ENCODE results near the gene TMEM184A.

The TMEM184A gene

DNA sequence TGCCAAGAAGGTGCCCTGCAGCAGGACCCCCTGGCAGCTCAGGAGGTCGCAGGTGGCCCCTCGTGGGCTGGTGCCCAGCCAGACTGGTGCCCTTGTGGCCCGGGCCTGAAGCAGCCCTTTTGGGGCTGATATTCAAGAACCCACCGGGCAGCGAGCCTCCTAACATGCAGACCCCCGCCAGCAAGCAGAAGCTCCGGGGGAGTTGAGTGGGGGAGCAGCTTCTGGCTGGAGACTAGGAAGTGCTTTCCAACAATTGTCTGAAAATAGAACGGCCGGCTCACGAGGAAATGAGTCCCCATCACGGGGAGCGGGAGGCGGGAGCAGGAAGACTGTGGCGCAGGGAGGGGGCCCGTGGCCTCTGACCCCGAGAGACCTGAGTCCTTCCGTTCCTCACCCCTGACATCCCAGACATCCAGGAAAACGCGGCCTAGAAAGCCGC lies 42.3 kb downstream of the TMEM184A start:
- no peak for DNase-seq (ENCODE audit: insufficient read length, low spot score)
- TF ChIP-seq POLR2A (IDR thresholded peaks at IDR 0.05; ENCODE audit: low read depth, low read length), result no peak; the same call in 1 of the 2 replicates
- no peak for FAIRE-seq

DNA sequence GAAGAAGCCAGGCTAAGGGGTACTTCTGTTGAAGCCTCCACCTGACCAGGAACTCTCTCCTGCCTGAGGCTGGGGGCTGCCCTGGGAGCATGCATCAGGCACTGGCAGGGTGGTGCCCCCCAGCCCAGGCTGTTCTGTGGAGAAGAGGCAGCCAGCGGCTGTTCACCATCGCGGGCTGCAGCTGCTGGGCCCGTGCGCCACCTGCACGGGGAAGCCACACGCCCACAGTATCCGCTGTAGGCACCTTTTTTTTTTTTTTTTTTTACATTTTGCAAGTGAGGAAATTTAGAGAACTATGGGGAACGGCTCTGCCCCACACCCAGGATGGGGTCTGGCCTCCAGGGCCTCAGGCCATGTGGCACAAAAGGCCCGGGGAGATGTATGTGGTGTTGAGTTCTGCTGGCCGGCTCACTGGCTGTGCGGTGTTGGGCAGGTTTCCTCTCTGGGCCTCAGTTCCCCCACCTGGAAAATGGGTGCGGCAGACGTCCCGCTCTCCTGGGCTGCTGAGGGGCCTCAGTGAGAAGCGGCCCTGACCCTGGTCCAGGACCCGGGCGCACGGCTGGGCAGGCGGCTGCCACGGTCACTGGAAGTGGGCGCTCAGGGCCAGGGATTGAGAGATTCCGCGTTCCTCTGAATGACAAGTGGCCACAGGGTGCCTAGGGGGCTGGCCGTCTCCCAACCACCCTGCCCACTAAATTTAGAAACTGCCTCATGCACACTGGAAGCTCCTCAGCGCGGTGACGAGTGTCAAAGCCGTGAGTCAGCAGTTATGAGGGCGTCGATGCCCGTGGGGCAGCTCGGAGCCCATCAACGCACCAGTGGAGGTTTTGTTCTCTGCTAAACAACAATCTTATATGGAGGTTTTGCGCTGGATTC lies 43.0 kb downstream of the TMEM184A start:
- peak; percentile 46; the same call in 1 of the 2 replicates for TF ChIP-seq POLR2A (IDR thresholded peaks at IDR 0.05; ENCODE audit: low read depth, low read length)
- peak; percentile 50 for FAIRE-seq
- DNase-seq (ENCODE audit: insufficient read length, low spot score), result peak; percentile 98

DNA sequence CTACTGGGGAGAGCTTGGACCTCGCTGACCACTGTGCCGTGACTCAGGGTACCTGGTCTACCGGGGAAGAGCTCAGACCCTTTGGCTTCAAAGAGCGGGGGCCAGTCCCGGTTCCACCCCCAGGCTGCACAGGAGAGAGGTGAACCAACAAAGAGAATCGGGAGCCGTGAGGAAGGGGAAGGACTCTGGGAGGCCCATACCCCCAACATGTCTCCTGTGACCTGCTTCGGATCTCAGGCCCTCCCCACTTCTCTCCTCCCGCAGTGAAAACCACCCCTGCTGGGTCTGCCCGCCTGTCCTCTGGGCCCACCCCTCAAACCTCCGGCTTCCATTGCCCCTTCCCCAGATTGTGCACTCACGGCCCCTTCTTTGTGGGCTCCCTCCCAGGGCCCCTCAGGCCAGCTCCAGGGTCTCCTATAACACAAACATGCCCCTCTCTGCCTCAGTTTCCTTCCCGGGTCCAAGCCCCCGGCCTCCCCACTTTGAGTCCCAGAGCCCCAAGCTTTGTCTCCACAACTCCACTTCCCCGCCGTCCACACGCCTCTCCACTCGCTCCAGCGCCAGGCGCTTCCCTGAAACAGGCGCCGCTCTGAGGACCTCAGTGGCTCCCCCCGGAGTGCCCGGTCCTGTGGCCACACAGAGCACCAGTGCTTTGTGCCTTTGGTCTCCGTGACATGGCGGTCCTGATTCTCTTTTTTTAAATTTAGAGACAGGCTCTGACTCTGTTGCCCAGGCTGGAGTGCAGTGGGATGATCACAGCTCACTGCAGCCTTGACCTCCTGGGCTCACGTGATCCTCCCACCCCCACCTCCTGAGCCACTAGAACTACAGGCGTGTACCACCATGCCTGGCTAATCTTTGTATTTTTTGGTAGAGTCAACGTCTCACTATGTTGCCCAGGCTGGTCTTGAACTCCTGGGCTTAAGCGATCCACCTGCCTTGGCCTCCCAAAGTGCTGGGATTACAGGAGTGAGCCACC lies 44.3 kb downstream of the TMEM184A start:
- TF ChIP-seq POLR2A (IDR thresholded peaks at IDR 0.05; ENCODE audit: low read depth, low read length), result no peak
- DNase-seq (ENCODE audit: insufficient read length, low spot score), result no peak
- no peak for FAIRE-seq

DNA sequence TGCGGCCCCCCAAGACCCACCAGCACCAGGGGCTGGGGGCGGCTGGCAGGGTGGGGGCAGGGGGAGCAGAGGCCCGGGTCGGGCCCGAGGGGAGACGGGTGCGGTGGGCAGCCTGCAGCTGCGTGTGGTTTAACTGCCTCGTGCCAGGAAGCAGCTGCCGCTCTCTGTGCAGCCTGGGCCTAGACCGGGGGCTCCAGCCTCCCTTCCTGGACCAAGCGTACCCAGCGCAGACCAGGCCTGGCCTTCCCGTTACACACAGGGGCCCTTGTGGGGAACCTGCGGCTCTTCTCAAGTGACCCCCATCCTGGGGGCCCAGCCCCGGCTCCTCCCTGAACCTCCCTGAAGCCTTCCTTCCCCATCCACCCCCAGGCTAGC lies 45.2 kb downstream of the TMEM184A start:
- TF ChIP-seq POLR2A (IDR thresholded peaks at IDR 0.05; ENCODE audit: low read depth, low read length), result no peak
- DNase-seq (ENCODE audit: insufficient read length, low spot score), result no peak
- no peak for FAIRE-seq

DNA sequence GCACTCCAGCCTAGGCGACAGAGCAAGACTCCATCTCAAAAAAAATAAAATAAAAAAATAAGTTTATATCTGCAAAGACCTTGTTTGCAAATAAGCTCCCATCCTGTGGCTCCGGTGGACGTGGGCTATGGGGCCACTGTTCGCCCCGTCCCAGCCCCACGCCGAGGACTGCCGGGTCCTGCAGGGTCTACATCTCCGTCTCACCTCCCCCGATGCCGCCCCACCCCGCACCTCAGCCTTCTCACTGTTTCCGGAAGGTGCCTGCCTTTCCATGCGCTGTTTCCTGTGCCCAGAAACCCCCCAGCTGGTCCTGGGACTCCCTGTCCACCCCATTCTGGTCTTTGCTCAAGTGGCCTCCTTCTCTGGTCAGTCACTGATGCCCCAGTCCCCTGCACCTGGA lies 46.8 kb downstream of the TMEM184A start:
- no peak for TF ChIP-seq POLR2A (IDR thresholded peaks at IDR 0.05; ENCODE audit: low read depth, low read length)
- no peak for DNase-seq (ENCODE audit: insufficient read length, low spot score)
- FAIRE-seq, result no peak

DNA sequence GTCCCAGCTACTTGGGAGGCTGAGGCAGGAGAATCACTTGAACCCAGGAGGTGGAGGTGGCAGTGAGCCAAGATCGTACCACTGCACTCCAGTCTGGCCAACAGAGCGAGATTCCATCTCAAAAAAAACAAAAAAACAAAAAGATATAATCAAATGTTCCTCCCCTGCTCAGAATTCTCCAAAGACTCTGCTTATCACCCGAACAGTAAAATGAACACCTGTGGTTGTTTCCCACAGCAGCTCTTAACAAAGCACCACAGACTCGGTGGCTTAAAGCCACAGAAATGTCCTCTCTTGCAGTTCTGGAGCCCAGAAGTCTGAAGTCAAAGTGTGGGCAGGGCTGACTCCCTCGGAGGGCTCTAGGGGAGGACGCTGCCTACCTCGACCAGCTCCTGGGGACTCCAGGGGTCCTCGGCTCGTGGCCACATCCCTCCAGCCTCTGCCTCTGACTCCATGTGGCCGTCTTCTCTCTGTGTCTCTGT lies 47.7 kb downstream of the TMEM184A start:
- TF ChIP-seq POLR2A (IDR thresholded peaks at IDR 0.05; ENCODE audit: low read depth, low read length), result no peak
- FAIRE-seq, result no peak
- no peak for DNase-seq (ENCODE audit: insufficient read length, low spot score)

DNA sequence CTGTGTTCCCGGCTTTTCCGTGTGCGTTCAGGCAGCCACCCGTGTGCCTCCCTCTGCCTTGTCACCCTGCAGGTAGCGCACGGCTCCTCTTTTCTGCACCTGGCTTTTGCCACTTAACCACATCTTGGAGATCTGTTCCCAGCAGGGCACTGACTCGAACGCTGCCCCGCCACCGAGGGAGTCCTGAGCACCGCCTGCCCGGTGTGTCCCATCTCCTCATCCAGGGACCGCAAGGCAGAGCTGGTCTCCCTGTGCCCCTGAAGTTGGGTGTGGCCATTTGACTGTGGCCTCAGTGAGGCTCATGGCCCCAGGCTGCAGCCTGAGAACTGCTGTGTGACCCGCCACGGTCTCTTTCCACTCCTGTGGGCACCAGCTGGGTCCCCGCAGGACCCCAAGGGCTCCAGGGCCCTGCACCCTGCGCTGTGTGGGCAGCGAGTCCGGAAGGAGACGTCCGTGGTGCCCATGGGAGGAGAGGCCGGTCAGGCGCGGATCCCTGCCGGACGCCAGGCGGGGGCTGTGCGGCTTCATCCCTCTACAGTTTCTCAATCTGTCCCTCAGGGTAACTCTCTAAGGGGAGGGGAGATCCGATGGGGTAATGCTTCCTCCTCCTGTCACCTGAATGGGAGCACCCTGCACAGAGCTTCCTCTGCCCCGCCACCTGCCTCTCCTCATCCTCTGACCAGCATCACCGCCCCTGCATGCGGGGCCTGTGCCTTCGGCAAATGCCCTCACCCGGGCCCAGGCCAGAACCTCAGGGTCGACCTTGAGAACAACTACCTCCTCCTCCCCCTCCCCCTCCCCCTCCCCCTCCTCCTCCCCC lies 50.1 kb downstream of the TMEM184A start:
- DNase-seq (ENCODE audit: insufficient read length, low spot score) (no peak), FAIRE-seq (no peak)
- TF ChIP-seq POLR2A (IDR thresholded peaks at IDR 0.05; ENCODE audit: low read depth, low read length), result no peak

DNA sequence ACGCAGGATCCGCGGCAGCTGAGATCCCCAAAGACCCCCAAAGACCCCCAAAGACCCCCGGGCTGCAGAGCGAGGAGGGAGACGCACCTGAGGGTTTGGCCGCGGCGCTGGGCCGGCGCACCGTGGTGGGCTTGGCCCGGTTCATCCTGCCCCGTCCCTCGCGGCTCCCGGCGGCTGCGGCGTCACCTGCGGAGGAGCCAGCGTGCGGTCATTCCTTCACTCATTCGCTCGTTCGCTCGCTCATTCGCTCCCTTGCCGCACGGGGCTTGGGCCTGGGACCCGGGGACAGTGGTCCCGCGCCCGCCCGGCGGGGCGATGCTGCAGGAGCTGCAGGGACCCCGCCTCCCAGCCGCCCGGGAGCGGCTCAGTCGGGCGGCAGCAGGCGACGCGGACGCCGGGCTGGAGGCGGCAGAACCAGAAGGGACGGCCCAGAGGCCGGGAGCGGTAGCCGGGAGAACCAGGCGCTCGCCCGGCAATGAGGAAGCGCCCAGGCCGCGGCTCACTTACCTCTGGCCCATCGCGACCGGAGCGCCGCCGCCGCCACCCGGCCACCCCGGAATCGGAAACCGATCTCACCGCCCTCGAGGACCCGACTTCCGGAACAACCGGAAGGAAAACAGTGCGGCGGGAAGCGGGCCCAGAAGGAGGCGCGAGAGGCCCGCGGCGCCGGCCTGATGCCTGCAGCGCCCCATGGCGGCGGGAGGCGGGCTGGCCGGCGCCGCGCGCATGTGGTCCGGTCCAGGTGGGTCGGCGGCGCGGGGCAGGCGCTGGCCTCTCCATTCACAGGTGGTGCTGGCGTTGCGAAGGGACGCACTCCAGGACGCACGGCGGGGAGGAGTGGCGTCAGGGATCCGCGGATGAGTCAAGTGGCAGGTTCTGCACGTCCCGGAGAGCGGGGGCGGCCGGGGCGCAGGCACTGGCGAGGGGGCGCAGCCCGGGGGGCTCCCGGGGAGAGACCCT lies 51.9 kb downstream of the TMEM184A start, which contains the start of gene INTS1:
TSS of gene INTS1 (minus strand) at position 574 of the 960 bp plus-strand sequence. CDS start at position 145, 429 bp downstream.
- FAIRE-seq, result no peak
- peak; percentile 100 for DNase-seq (ENCODE audit: insufficient read length, low spot score)
- peak; percentile 51; the same call in 1 of the 2 replicates for TF ChIP-seq POLR2A (IDR thresholded peaks at IDR 0.05; ENCODE audit: low read depth, low read length)

DNA sequence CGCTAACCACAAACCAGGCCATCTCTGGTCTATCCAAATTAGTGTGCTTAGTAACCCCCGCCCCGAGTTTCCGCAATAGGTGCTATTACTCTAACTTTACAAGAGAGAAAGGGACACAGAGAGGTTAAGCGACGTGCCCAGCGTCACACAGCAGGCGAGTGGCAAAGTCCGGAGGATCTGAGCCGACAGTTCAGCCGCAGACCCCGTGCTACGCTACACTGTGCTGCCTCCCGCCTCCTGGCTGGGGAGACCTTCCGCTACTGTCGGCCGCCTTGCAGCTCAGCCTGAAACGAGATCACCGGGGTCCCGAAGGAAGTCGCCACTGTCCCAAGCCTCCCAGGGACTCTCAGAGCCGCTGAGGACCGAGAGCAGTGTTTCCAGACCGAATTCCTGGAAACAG lies 52.6 kb downstream of the TMEM184A start:
- FAIRE-seq (no peak), DNase-seq (ENCODE audit: insufficient read length, low spot score) (no peak)
- no peak for TF ChIP-seq POLR2A (IDR thresholded peaks at IDR 0.05; ENCODE audit: low read depth, low read length)

DNA sequence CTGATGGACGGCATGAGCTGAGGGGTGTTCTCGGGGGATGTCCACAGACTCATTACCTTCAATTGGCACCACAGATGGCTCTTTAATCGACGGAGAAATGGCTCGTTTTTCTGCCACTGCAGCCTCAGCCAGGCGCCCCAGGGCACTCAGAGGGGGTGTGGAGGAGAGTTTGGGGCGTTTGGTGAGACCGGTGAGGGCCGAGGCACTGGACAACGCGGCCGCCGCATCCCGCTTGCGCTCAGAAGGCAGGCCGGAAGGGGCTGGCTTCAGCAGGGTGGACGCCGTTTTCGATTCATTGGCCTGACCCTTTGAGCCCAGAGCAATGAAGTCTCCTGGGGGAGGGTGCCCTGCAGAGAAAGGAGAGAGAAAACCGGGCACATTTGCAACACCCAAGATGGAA lies 53.2 kb downstream of the TMEM184A start:
- FAIRE-seq (no peak), DNase-seq (ENCODE audit: insufficient read length, low spot score) (no peak)
- TF ChIP-seq POLR2A (IDR thresholded peaks at IDR 0.05; ENCODE audit: low read depth, low read length), result no peak

DNA sequence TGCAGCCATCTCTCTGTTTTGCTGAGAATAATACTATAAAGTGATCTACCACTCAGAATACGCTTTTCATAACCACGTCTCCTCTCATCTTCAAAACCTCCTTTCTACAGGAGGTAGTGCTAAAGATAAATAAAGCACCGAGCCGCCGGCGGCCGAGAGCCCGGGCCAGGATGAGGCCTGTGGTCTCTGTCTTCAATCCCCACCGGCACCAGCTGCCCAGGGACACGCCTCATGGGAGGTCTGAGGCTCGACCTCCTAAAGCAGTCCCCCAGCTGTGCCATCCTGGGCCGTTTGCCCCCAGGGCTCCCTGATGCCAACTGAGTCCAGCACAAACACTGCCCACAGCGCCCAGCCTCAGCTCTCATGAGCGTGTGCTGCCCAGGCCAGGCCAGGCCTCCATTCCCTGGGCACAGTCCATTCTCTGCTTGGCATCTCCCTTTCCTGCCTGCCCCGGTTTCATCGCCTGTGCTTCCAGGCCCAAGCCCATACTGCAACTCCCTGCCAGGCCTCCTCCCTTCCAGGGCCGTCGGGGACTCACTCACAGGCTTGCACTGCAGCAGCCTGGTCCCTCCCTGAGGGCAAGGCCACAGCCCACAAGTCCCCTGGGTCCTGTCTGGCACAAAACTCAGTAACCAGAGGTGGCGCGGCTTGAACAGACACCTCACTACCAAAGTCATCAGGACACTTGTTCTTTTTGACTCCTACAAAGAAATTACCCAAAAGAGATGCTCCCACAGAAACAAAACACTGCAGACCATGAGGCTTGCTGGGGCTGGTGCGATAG lies 54.3 kb downstream of the TMEM184A start:
- DNase-seq (ENCODE audit: insufficient read length, low spot score) (no peak), FAIRE-seq (no peak)
- TF ChIP-seq POLR2A (IDR thresholded peaks at IDR 0.05; ENCODE audit: low read depth, low read length), result no peak

Measured in H54 (cell line).